Body of pancreas (tissue), 4 donors: Measurements from ENCODE around the gene SLC26A5.

Experiments used
- POLR2A ChIP-seq, 3 donors: fragments of 450-650 bp; IDR thresholded peaks; one replicate each; pipeline ENCODE4 v1.6.1; 2016; ENCODE audit warnings: antibody characterized with exemption in 3 of 3, mild to moderate bottlenecking in 2 of 3
- TF ChIP-seq, protein P1 (sequence below), 7 experiments: fragments of 450-650 bp in 4 of 7; fragments of 200-600 bp in 3 of 7; sonication (generic) in 3 of 7; IDR thresholded peaks; one replicate each; pipeline ENCODE4 v1.5.1; 2016 to 2019; ENCODE audit warnings: antibody characterized with exemption in 7 of 7

DNA sequence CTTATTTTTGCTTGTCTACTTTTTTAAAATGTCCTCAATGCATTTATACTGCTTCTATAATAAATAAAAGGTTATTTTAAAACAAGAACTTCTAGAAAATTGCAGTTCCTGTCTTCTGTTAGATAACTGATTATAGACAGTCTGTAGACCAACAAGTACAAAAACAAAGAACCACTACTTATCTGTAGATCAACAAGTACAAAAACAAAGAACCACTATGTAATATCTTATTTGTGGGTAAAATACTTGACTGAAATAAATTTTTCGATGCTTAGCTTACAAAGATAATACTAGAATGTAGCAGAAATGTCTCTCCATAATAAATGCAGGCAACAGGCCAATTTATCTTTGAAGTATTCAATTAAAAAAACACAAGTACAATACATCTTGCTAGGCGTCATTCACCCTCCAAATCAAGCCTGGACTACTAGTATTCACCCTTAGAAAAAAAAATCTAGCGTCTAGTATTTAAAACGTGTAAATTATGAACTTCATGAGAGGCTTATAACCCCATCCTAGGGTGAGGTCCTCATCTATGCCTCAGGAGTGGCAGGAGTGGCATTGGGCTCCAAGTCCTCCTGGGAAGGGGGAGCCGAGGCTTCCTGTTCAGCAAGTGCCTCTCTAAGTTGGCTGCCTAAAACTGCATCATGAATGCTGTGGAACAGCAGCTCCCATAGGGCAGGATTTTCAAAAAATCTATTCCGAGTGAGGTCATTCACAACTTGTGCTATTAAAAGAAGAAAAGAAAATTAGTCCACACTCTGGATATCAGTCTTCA lies 72.0 kb downstream of the SLC26A5 start:
- TF ChIP-seq, protein P1, sequence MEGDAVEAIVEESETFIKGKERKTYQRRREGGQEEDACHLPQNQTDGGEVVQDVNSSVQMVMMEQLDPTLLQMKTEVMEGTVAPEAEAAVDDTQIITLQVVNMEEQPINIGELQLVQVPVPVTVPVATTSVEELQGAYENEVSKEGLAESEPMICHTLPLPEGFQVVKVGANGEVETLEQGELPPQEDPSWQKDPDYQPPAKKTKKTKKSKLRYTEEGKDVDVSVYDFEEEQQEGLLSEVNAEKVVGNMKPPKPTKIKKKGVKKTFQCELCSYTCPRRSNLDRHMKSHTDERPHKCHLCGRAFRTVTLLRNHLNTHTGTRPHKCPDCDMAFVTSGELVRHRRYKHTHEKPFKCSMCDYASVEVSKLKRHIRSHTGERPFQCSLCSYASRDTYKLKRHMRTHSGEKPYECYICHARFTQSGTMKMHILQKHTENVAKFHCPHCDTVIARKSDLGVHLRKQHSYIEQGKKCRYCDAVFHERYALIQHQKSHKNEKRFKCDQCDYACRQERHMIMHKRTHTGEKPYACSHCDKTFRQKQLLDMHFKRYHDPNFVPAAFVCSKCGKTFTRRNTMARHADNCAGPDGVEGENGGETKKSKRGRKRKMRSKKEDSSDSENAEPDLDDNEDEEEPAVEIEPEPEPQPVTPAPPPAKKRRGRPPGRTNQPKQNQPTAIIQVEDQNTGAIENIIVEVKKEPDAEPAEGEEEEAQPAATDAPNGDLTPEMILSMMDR (IDR thresholded peaks at IDR 0.05), result no peak
- TF ChIP-seq POLR2A (IDR thresholded peaks at IDR 0.05), result no peak
